Activated T-cell treated with anti-CD3 and anti-CD28 coated beads, Interleukin-2, amount 50 U/mL, for 4 hours (primary cell): Measurements from ENCODE around the gene APBA2. TPM values are rescaled to one million over a fixed set of nuclear protein-coding genes. Genes with fewer than 3 reads are reported as not detected.

Experiments used
- ATAC-seq, 2 donors: fragments of 200-7000 bp; cut with Tn5 transposase; one replicate each; pipeline ENCODE4 v1.10.0; 2021
- DNase-seq: peaks from one replicate; pipeline ENCODE4 v3.0.0-alpha.2; 2020
- H3K27me3 Mint-ChIP-seq: one replicate; pipeline ENCODE4 v1.8.0; 2021; ENCODE audit warnings: low read depth, mixed read lengths
- H3K36me3 Mint-ChIP-seq: one replicate; pipeline ENCODE4 v1.8.0; 2022; ENCODE audit warnings: mixed read lengths; ENCODE audit not compliant: insufficient read depth
- H3K4me1 Mint-ChIP-seq: one replicate; pipeline ENCODE4 v1.8.0; 2021; ENCODE audit warnings: low read depth, mixed read lengths
- H3K4me3 Mint-ChIP-seq: one replicate; pipeline ENCODE4 v1.8.0; 2021; ENCODE audit warnings: mild to moderate bottlenecking, moderate library complexity, mixed read lengths
- H3K9me3 Mint-ChIP-seq: one replicate; pipeline ENCODE4 v1.8.0; 2021; ENCODE audit warnings: mixed read lengths
- total RNA-seq, 3 donors: library from RNA; stranded (reverse); gene quantifications; one replicate each; pipeline ENCODE4 v1.2.1, GENCODE V29; 2021

Gene APBA2
- total RNA-seq, 3 donors from 2014 or later = 11.0 to 14.7 (median 14.5) TPM

- no peaks in the 10 kb centered on the region for H3K9me3 Mint-ChIP-seq
- ATAC-seq (no peak), DNase-seq (no peak)
- H3K4me1 Mint-ChIP-seq = peaks cover 27% of the 10 kb centered on the region
- no peaks in the 10 kb centered on the region for H3K27me3 Mint-ChIP-seq
- H3K4me3 Mint-ChIP-seq = no peak overlapping the region
- peaks cover 3% of the 10 kb centered on the region for H3K36me3 Mint-ChIP-seq
Observed at GRCh38 chr15:28967990-28968389, 82.2 kb downstream of the APBA2 start.

GRCh38 chr15:28969511-28970085, 83.8 kb downstream of the APBA2 start:
- Mint-ChIP-seq H3K4me1 (peaks cover 31% of the 10 kb centered on the region), H3K4me3 (no peak overlapping the region), H3K27me3 (no peaks in the 10 kb centered on the region), H3K9me3 (no peaks in the 10 kb centered on the region), H3K36me3 (peaks cover 2% of the 10 kb centered on the region)
- no peak for ATAC-seq
- DNase-seq = no peak

- peak; percentile 51 to 82 for ATAC-seq
- DNase-seq = no peak
- H3K4me3 Mint-ChIP-seq = no peak overlapping the region
- H3K27me3 Mint-ChIP-seq = no peaks in the 10 kb centered on the region
- H3K9me3 Mint-ChIP-seq = no peaks in the 10 kb centered on the region
- H3K4me1 Mint-ChIP-seq = peaks cover 25% of the 10 kb centered on the region
- no peaks in the 10 kb centered on the region for H3K36me3 Mint-ChIP-seq
Observed at GRCh38 chr15:28974142-28974541, 88.4 kb downstream of the APBA2 start.

GRCh38 chr15:28975766-28976179, 90.0 kb downstream of the APBA2 start:
- ATAC-seq = peak; percentile 57 to 72
- H3K4me1 Mint-ChIP-seq = peaks cover 25% of the 10 kb centered on the region

GRCh38 chr15:28977377-28978010, 91.7 kb downstream of the APBA2 start:
- Mint-ChIP-seq H3K9me3 (no peaks in the 10 kb centered on the region), H3K4me3 (no peak overlapping the region), H3K4me1 (peaks cover 19% of the 10 kb centered on the region), H3K36me3 (peaks cover 6% of the 10 kb centered on the region), H3K27me3 (no peaks in the 10 kb centered on the region)
- no peak for DNase-seq
- no peak for ATAC-seq

More at GRCh38 chr15:28975766-28976179, 90.0 kb downstream of the APBA2 start:
- H3K9me3 Mint-ChIP-seq = no peaks in the 10 kb centered on the region
- H3K36me3 Mint-ChIP-seq = peaks cover 2% of the 10 kb centered on the region
- no peaks in the 10 kb centered on the region for H3K27me3 Mint-ChIP-seq
- no peak overlapping the region for H3K4me3 Mint-ChIP-seq
- peak; percentile 71 for DNase-seq

- Mint-ChIP-seq H3K27me3 (no peaks in the 10 kb centered on the region), H3K4me1 (peaks cover 18% of the 10 kb centered on the region)
Observed at GRCh38 chr15:28978011-28978378, 92.2 kb downstream of the APBA2 start.

GRCh38 chr15:28978661-28979060, 92.9 kb downstream of the APBA2 start:
- Mint-ChIP-seq H3K36me3 (peaks cover 6% of the 10 kb centered on the region), H3K27me3 (no peaks in the 10 kb centered on the region), H3K9me3 (no peaks in the 10 kb centered on the region), H3K4me1 (peaks cover 15% of the 10 kb centered on the region), H3K4me3 (no peak overlapping the region)
- ATAC-seq = no peak
- no peak for DNase-seq

More at GRCh38 chr15:28978011-28978378, 92.2 kb downstream of the APBA2 start:
- peaks cover 6% of the 10 kb centered on the region for H3K36me3 Mint-ChIP-seq
- H3K4me3 Mint-ChIP-seq = no peak overlapping the region
- no peaks in the 10 kb centered on the region for H3K9me3 Mint-ChIP-seq
- ATAC-seq (no peak), DNase-seq (no peak)

- no peaks in the 10 kb centered on the region for H3K27me3 Mint-ChIP-seq
- ATAC-seq = no peak
- peaks cover 6% of the 10 kb centered on the region for H3K36me3 Mint-ChIP-seq
- H3K4me1 Mint-ChIP-seq = peaks cover 8% of the 10 kb centered on the region
- DNase-seq = no peak
- H3K9me3 Mint-ChIP-seq = no peaks in the 10 kb centered on the region
- no peak overlapping the region for H3K4me3 Mint-ChIP-seq
Observed at GRCh38 chr15:28979208-28979841, 93.6 kb downstream of the APBA2 start.

GRCh38 chr15:28980709-28981350, 95.1 kb downstream of the APBA2 start:
- DNase-seq (no peak), ATAC-seq (no peak)
- Mint-ChIP-seq H3K27me3 (no peaks in the 10 kb centered on the region), H3K9me3 (no peaks in the 10 kb centered on the region), H3K36me3 (peaks cover 6% of the 10 kb centered on the region), H3K4me1 (peaks cover 16% of the 10 kb centered on the region), H3K4me3 (no peak overlapping the region)

- DNase-seq = no peak
- Mint-ChIP-seq H3K4me3 (no peak overlapping the region), H3K4me1 (peaks cover 20% of the 10 kb centered on the region), H3K27me3 (no peaks in the 10 kb centered on the region), H3K9me3 (no peaks in the 10 kb centered on the region), H3K36me3 (peaks cover 6% of the 10 kb centered on the region)
- no peak for ATAC-seq
Observed at GRCh38 chr15:28981351-28981720, 95.6 kb downstream of the APBA2 start.

- no peak overlapping the region for H3K4me3 Mint-ChIP-seq
- ATAC-seq = no peak
- peaks cover 6% of the 10 kb centered on the region for H3K36me3 Mint-ChIP-seq
- H3K4me1 Mint-ChIP-seq = peaks cover 20% of the 10 kb centered on the region
- peaks cover under 1% of the 10 kb centered on the region for H3K9me3 Mint-ChIP-seq
- DNase-seq = no peak
- no peaks in the 10 kb centered on the region for H3K27me3 Mint-ChIP-seq
Observed at GRCh38 chr15:28981921-28982320, 96.1 kb downstream of the APBA2 start.

GRCh38 chr15:28982886-28983285, 97.1 kb downstream of the APBA2 start:
- Mint-ChIP-seq H3K4me3 (no peak overlapping the region), H3K36me3 (peaks cover 6% of the 10 kb centered on the region), H3K9me3 (peaks cover 4% of the 10 kb centered on the region), H3K4me1 (peaks cover 20% of the 10 kb centered on the region), H3K27me3 (no peaks in the 10 kb centered on the region)
- no peak for DNase-seq
- no peak for ATAC-seq

- Mint-ChIP-seq H3K4me1 (peaks cover 20% of the 10 kb centered on the region), H3K36me3 (peaks cover 6% of the 10 kb centered on the region), H3K4me3 (no peak overlapping the region), H3K9me3 (peaks cover 4% of the 10 kb centered on the region), H3K27me3 (no peaks in the 10 kb centered on the region)
- DNase-seq (no peak), ATAC-seq (no peak)
Observed at GRCh38 chr15:28983432-28984311, 97.9 kb downstream of the APBA2 start.
